Type B pancreatic cell (in vitro differentiated cells): ENCODE data around the gene MAGIX. TPM values are rescaled to one million over a fixed set of nuclear protein-coding genes. Genes with fewer than 3 reads are reported as not detected.

Experiments used
- DNase-seq: peaks from one replicate; pipeline ENCODE4 v3.0.0; 2021; ENCODE audit warnings: mixed read lengths; ENCODE audit not compliant: unreplicated experiment; ENCODE audit errors: extremely low spot score
- H3K27ac Mint-ChIP-seq: 2 replicates; pipeline ENCODE4 v1.8.0; 2021; ENCODE audit warnings: mild to moderate bottlenecking, mixed read lengths
- H3K27me3 Mint-ChIP-seq: 2 replicates; pipeline ENCODE4 v1.8.0; 2021; ENCODE audit warnings: mixed read lengths
- H3K36me3 Mint-ChIP-seq: 2 replicates; pipeline ENCODE4 v1.8.0; 2021; ENCODE audit warnings: mixed read lengths
- H3K4me1 Mint-ChIP-seq: one replicate; pipeline ENCODE4 v1.8.0; 2021; ENCODE audit warnings: mixed read lengths; ENCODE audit not compliant: unreplicated experiment
- H3K4me3 Mint-ChIP-seq: 2 replicates; pipeline ENCODE4 v1.8.0; 2021; ENCODE audit warnings: mild to moderate bottlenecking, mixed read lengths
- H3K9me3 Mint-ChIP-seq: 2 replicates; pipeline ENCODE4 v1.8.0; 2021; ENCODE audit warnings: mixed read lengths
- CTCF ChIP-seq: fragments of 200-600 bp; sonication (generic); conservative IDR thresholded peaks from 2 replicates; pipeline ENCODE4 v1.5.0; 2021; ENCODE audit warnings: antibody characterized with exemption, mild to moderate bottlenecking
- total RNA-seq: library from RNA; stranded (reverse); gene quantifications from 2 replicates; pipeline ENCODE4 v1.2.1, GENCODE V29; 2021; ENCODE audit warnings: low replicate concordance

Gene MAGIX
- total RNA-seq, 1 donor from 2014 or later, result 4.8 TPM

GRCh38 chrX:49212861-49213260 lies 50.3 kb downstream of the MAGIX start:
- no peak for TF ChIP-seq CTCF
- Mint-ChIP-seq H3K27ac (no peak overlapping the region), H3K27me3 (no peaks in the 10 kb centered on the region), H3K9me3 (no peaks in the 10 kb centered on the region), H3K36me3 (no peaks in the 10 kb centered on the region), H3K4me3 (no peak overlapping the region), H3K4me1 (no peaks in the 10 kb centered on the region)
- DNase-seq, result no peak

GRCh38 chrX:49214416-49214815 lies 51.9 kb downstream of the MAGIX start:
- Mint-ChIP-seq H3K9me3 (no peaks in the 10 kb centered on the region), H3K36me3 (no peaks in the 10 kb centered on the region), H3K27me3 (no peaks in the 10 kb centered on the region), H3K4me3 (no peak overlapping the region), H3K27ac (no peak overlapping the region), H3K4me1 (no peaks in the 10 kb centered on the region)
- no peak for TF ChIP-seq CTCF
- DNase-seq, result no peak

DNA sequence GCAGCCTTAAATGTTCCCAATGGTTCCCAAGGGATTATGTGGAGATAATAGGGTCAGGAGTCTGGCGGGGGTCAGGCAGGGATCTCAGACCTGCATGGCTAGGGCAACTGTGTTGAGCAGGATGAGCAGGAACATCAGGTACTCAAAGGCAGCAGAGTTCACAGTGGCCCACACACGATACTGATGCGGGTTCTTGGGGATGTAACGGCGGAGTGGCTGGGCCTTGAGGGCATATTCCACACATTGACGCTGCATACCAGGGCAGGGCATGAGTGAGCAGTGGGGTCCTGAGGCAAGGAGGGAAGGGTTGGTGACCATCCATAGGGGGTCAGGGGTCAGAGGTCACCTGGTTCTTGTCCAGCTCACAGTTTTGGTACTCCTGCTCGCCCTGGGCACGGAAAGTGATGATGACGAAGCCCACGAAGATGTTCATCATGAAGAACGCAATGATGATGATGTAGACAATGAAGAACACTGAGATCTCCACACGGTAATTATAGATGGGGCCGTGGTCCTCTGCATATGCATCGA lies 52.5 kb downstream of the MAGIX start:
- no peak for DNase-seq
- peaks cover 4% of the 10 kb centered on the region for H3K27me3 Mint-ChIP-seq
- no peaks in the 10 kb centered on the region for H3K4me1 Mint-ChIP-seq
- no peak overlapping the region for H3K27ac Mint-ChIP-seq
- no peaks in the 10 kb centered on the region for H3K36me3 Mint-ChIP-seq
- H3K9me3 Mint-ChIP-seq, result no peaks in the 10 kb centered on the region
- no peak overlapping the region for H3K4me3 Mint-ChIP-seq
- no peak for TF ChIP-seq CTCF

Other genes with a start within 250 kb of the MAGIX start
- 9.3 and 11.5 TPM in 2 replicates for gene PIM2, start 243.7 kb upstream of the MAGIX start, total RNA-seq
- 49.5 and 53.1 TPM in 2 replicates for gene OTUD5, start 205.2 kb upstream of the MAGIX start, total RNA-seq
- 3.0 and 3.8 TPM in 2 replicates for gene KCND1, start 190.9 kb upstream of the MAGIX start, total RNA-seq
- 43.3 and 54.7 TPM in 2 replicates for gene GRIPAP1, start 160.5 kb upstream of the MAGIX start, total RNA-seq
- 29.6 and 53.9 TPM in 2 replicates for gene TFE3, start 119.4 kb upstream of the MAGIX start, total RNA-seq
- gene CCDC120, start 103.8 kb upstream of the MAGIX start, total RNA-seq, result 25.3 and 48.6 TPM in 2 replicates
- gene PRAF2, start 88.8 kb upstream of the MAGIX start, total RNA-seq, result 10.0 and 29.7 TPM in 2 replicates
- 45.5 and 53.3 TPM in 2 replicates for gene WDR45, start 82.9 kb upstream of the MAGIX start, total RNA-seq
- 16.4 and 17.8 TPM in 2 replicates for gene GPKOW, start 39.0 kb upstream of the MAGIX start, total RNA-seq
- gene PLP2, start 9.1 kb downstream of the MAGIX start, total RNA-seq, result 25.7 and 28.2 TPM in 2 replicates
- gene PRICKLE3, start 23.6 kb downstream of the MAGIX start, total RNA-seq, result 8.7 and 13.2 TPM in 2 replicates
- 13.6 and 14.8 TPM in 2 replicates for gene SYP, start 37.4 kb downstream of the MAGIX start, total RNA-seq
- 0.17 and 0.48 TPM in 2 replicates for gene CACNA1F, start 70.6 kb downstream of the MAGIX start, total RNA-seq
- 13.0 and 16.6 TPM in 2 replicates for gene CCDC22, start 72.7 kb downstream of the MAGIX start, total RNA-seq
- 0.24 and 0.58 TPM in 2 replicates for gene FOXP3, start 102.0 kb downstream of the MAGIX start, total RNA-seq
- gene PPP1R3F, start 107.0 kb downstream of the MAGIX start, total RNA-seq, result 5.7 and 8.0 TPM in 2 replicates
- gene GAGE10, start 140.9 kb downstream of the MAGIX start, total RNA-seq, result not detected in 2 replicates
- not detected in 2 replicates for gene GAGE12J, start 159.3 kb downstream of the MAGIX start, total RNA-seq
- not detected in 2 replicates for gene GAGE13, start 168.8 kb downstream of the MAGIX start, total RNA-seq